HT-29 (cell line): ENCODE measurements around the gene KLC3. TPM values are rescaled to one million over a fixed set of nuclear protein-coding genes. Genes with fewer than 3 reads are reported as not detected.

Experiments
- DNase-seq: peaks from one replicate; pipeline ENCODE4 v3.0.0-alpha.2; 2015; ENCODE audit warnings: low spot score
- total RNA-seq: library from RNA; depleted of rRNA; stranded (reverse); fragments of >200 nt; shearing (Covaris generic); gene quantifications from 2 replicates; pipeline ENCODE4 v1.2.3, GENCODE V29; 2014

Gene KLC3
- total RNA-seq, 1 experiment from 2014 or later, result 0.64 TPM

- DNase-seq, result no peak
Observed at GRCh38 chr19:45348367-45349125, 8.0 kb downstream of the KLC3 start.

GRCh38 chr19:45349126-45349415, 8.5 kb downstream of the KLC3 start:
- DNase-seq, result no peak

GRCh38 chr19:45349430-45349941, 8.9 kb downstream of the KLC3 start:
- no peak for DNase-seq

- DNase-seq, result no peak
Observed at GRCh38 chr19:45350477-45351058, 10.0 kb downstream of the KLC3 start.

- DNase-seq, result no peak
Observed at GRCh38 chr19:45351401-45351952, 10.9 kb downstream of the KLC3 start.

GRCh38 chr19:45352062-45352461, 11.5 kb downstream of the KLC3 start:
- DNase-seq, result no peak

GRCh38 chr19:45352471-45352870, 11.9 kb downstream of the KLC3 start:
- no peak for DNase-seq

GRCh38 chr19:45352914-45353796, 12.6 kb downstream of the KLC3 start:
- no peak for DNase-seq

- no peak for DNase-seq
Observed at GRCh38 chr19:45354241-45354842, 13.8 kb downstream of the KLC3 start.

GRCh38 chr19:45355402-45355801, 14.9 kb downstream of the KLC3 start:
- no peak for DNase-seq

- DNase-seq, result no peak
Observed at GRCh38 chr19:45355910-45356309, 15.4 kb downstream of the KLC3 start.

- DNase-seq, result no peak
Observed at GRCh38 chr19:45356760-45357444, 16.4 kb downstream of the KLC3 start.

- DNase-seq, result no peak
Observed at GRCh38 chr19:45357445-45357783, 16.9 kb downstream of the KLC3 start.

GRCh38 chr19:45358213-45358792, 17.8 kb downstream of the KLC3 start:
- no peak for DNase-seq

GRCh38 chr19:45361608-45362007, 21.1 kb downstream of the KLC3 start:
- DNase-seq, result no peak

GRCh38 chr19:45362291-45362690, 21.7 kb downstream of the KLC3 start:
- DNase-seq, result no peak

GRCh38 chr19:45363861-45364459, 23.4 kb downstream of the KLC3 start:
- no peak for DNase-seq

GRCh38 chr19:45364696-45365095, 24.1 kb downstream of the KLC3 start:
- DNase-seq, result no peak

GRCh38 chr19:45368127-45368526, 27.6 kb downstream of the KLC3 start:
- DNase-seq, result no peak

- no peak for DNase-seq
Observed at GRCh38 chr19:45368737-45369340, 28.3 kb downstream of the KLC3 start.
